Panc1 (cell line): ENCODE data around the gene ARHGEF28. TPM values are rescaled to one million over a fixed set of nuclear protein-coding genes. Genes with fewer than 3 reads are reported as not detected.

Experiments
- ATAC-seq: fragments of 200-7000 bp; cut with Tn5 transposase; 2 replicates; pipeline ENCODE4 v1.9.1; 2020; ENCODE audit warnings: mild to moderate bottlenecking, moderate library complexity
- BruUV-seq: library from RNA; stranded (reverse); fragments of 400-500 nt; replicated peaks from 2 replicates; lab custom pipeline; 2021; lab: Mats Ljungman, UMichigan
- CTCF ChIA-PET: fragments of 300-600 bp; sonication (Branson Sonifier 250); formaldehyde crosslinking; loops from one replicate; lab custom pipeline; 2022; ENCODE audit warnings: antibody characterized with exemption; lab: Charles Lee
- POLR2A ChIA-PET: fragments of 300-600 bp; sonication (Branson Sonifier 250); formaldehyde crosslinking; loops from one replicate; lab custom pipeline; 2022; ENCODE audit warnings: antibody characterized with exemption; lab: Charles Lee
- DNase-seq: peaks from one replicate; pipeline ENCODE4 v3.0.0-alpha.2; 2010; ENCODE audit warnings: low read depth, low spot score
- H3K27ac ChIP-seq: 2 replicates; pipeline ENCODE4 v1.5.1; 2011; ENCODE audit warnings: mild to moderate bottlenecking, low read length, inconsistent platforms
- H3K27me3 ChIP-seq: fragments of 200-500 bp; sonication (Bioruptor generic); 2 replicates; pipeline ENCODE4 v1.6.0; 2014; ENCODE audit warnings: low read length, inconsistent platforms; ENCODE audit not compliant: control insufficient read depth, insufficient read depth
- H3K36me3 ChIP-seq: fragments of 200-500 bp; sonication (Bioruptor generic); 2 replicates; pipeline ENCODE4 v1.5.1; 2014; ENCODE audit warnings: inconsistent platforms, mild to moderate bottlenecking, low read length, moderate library complexity; ENCODE audit not compliant: control insufficient read depth, insufficient read depth
- H3K4me1 ChIP-seq: 2 replicates; pipeline ENCODE4 v1.5.1; 2011; ENCODE audit warnings: inconsistent platforms, mild to moderate bottlenecking, low read length, moderate library complexity; ENCODE audit not compliant: control insufficient read depth, insufficient read depth
- H3K4me3 ChIP-seq, 2 experiments: 2 replicates each; pipeline ENCODE4 v1.5.1; 2011 to 2012; ENCODE audit warnings: low read depth in 2 of 2, low read length in 2 of 2, mild to moderate bottlenecking in 2 of 2, inconsistent platforms in 1 of 2, moderate library complexity in 1 of 2
- H3K9me3 ChIP-seq: fragments of 200-500 bp; sonication (Bioruptor generic); 2 replicates; pipeline ENCODE4 v1.5.1; 2014; ENCODE audit warnings: low read depth, mild to moderate bottlenecking, inconsistent platforms, low read length, moderate library complexity; ENCODE audit not compliant: control insufficient read depth, insufficient read depth
- CTCF ChIP-seq: fragments of 450-650 bp; IDR thresholded peaks from 2 replicates; pipeline ENCODE4 v1.5.1; 2017; ENCODE audit warnings: mild to moderate bottlenecking
- POLR2AphosphoS5 ChIP-seq: IDR thresholded peaks from 2 replicates; pipeline ENCODE4 v1.6.1; 2012; ENCODE audit warnings: mild to moderate bottlenecking, low read depth, low read length, moderate library complexity
- REST ChIP-seq, 2 experiments: IDR thresholded peaks; 2 replicates each; pipeline ENCODE4 v1.6.1; 2011 to 2012; ENCODE audit warnings: low read depth in 2 of 2, control low read depth in 1 of 2, low read length in 1 of 2, mild to moderate bottlenecking in 1 of 2, moderate library complexity in 1 of 2; ENCODE audit not compliant: insufficient read depth in 1 of 2
- SIN3A ChIP-seq: IDR thresholded peaks from 2 replicates; pipeline ENCODE4 v1.6.1; 2012; ENCODE audit warnings: low read depth, mild to moderate bottlenecking, low read length, moderate library complexity, borderline replicate concordance; ENCODE audit not compliant: insufficient read depth
- TCF7L2 ChIP-seq: IDR thresholded peaks from 2 replicates; pipeline ENCODE4 v1.6.1; 2011; ENCODE audit warnings: mild to moderate bottlenecking, low read depth, low read length, inconsistent platforms
- in situ Hi-C: cut with HindIII; loops from 2 replicates; pipeline ENCODE4 v1.10.0; 2016; ENCODE audit warnings: low sequenced_read_pairs, low pct_unique_long_range_greater_than_20kb
- intact Hi-C: fragments of 100-400 bp; cut with micrococcal nuclease; formaldehyde crosslinking; loops from one replicate; pipeline ENCODE4 v1.10.0; 2022; ENCODE audit not compliant: unreplicated experiment
- total RNA-seq: library from RNA; stranded (reverse); gene quantifications from one replicate; pipeline ENCODE4 v1.2.1, GENCODE V29; 2021; ENCODE audit not compliant: unreplicated experiment

Gene ARHGEF28
- total RNA-seq, 1 experiment from 2014 or later = 34.8 TPM

GRCh38 chr5:73966451-73966850, 340.5 kb downstream of the ARHGEF28 start:
- H3K27ac ChIP-seq = no peak overlapping the region
- no peaks in the 10 kb centered on the region for H3K36me3 ChIP-seq
- H3K27me3 ChIP-seq = peaks cover 2% of the 10 kb centered on the region; the same call in 1 of the 2 replicates
- ChIA-PET POLR2A (no interaction called here), CTCF (no interaction called here)
- intact Hi-C loops = no loop called here
- in situ Hi-C loops = no loop called here
- no peaks in the 10 kb centered on the region for H3K4me1 ChIP-seq
- H3K9me3 ChIP-seq = no peaks in the 10 kb centered on the region
- H3K4me3 ChIP-seq = no peak overlapping the region
- no peak for TF ChIP-seq SIN3A
- no peak for TF ChIP-seq POLR2AphosphoS5
- no peak for TF ChIP-seq REST (IDR thresholded peaks at IDR 0.05; ENCODE audit: insufficient read depth in 1 of 2, low read depth in 2 of 2, low read length in 1 of 2)
- no peak for TF ChIP-seq CTCF
- no peak for TF ChIP-seq TCF7L2
- DNase-seq (no peak), ATAC-seq (no peak)
- BruUV-seq = no TSS peak

- H3K27me3 ChIP-seq = no peaks in the 10 kb centered on the region
- no peaks in the 10 kb centered on the region for H3K4me1 ChIP-seq
- TF ChIP-seq REST (IDR thresholded peaks at IDR 0.05; ENCODE audit: insufficient read depth in 1 of 2, low read depth in 2 of 2, low read length in 1 of 2) = no peak
- no peak for TF ChIP-seq TCF7L2
- no peak for TF ChIP-seq POLR2AphosphoS5
- TF ChIP-seq CTCF = no peak
- TF ChIP-seq SIN3A = no peak
- H3K9me3 ChIP-seq = no peaks in the 10 kb centered on the region
- no TSS peak for BruUV-seq
- ChIA-PET POLR2A (no interaction called here), CTCF (no interaction called here)
- H3K27ac ChIP-seq = no peak overlapping the region
- no peak overlapping the region for H3K4me3 ChIP-seq
- DNase-seq = no peak
- no peaks in the 10 kb centered on the region for H3K36me3 ChIP-seq
- ATAC-seq = no peak
- intact Hi-C loops (no loop called here), in situ Hi-C loops (no loop called here)
Measured at GRCh38 chr5:73967347-73967746, 341.4 kb downstream of the ARHGEF28 start.
